Fibroblast of lung (primary cell): ENCODE data around the gene SCYGR1.

Experiments used
- EZH2 ChIP-seq: IDR thresholded peaks from 2 replicates; pipeline ENCODE4 v1.5.1; 2012; ENCODE audit warnings: low read length, control low read depth, mild to moderate bottlenecking; ENCODE audit errors: missing control alignments
- TF ChIP-seq, protein P1 (sequence below), 2 donors: IDR thresholded peaks in 1 of 2; conservative IDR thresholded peaks in 1 of 2; 1 replicate in 1 of 2; 2 replicates in 1 of 2; pipeline ENCODE4 v1.5.1; 2011 to 2012; ENCODE audit warnings: low read length in 2 of 2, control low read depth in 1 of 2, inconsistent platforms in 1 of 2, low read depth in 1 of 2, mild to moderate bottlenecking in 1 of 2

DNA sequence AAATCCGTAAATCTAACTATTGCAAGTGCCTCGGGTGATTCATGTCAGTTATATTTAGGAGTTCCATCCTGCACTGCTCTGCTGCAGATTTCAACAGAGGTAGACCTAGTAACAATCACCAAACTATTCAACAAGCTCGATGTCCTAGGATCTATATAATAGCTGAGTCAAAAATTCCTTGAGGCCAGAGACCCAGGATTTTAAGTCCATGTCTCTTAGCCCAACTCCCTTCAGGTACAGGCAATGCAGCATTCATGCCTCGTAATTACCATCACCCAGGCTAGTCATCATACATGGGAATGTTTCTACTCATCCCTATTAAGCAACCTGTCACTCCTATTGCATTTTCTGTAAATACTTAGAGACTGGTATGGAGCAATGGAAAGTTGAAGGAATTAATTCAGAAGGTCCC lies 9.4 kb downstream of the SCYGR1 start:
- TF ChIP-seq, protein P1, sequence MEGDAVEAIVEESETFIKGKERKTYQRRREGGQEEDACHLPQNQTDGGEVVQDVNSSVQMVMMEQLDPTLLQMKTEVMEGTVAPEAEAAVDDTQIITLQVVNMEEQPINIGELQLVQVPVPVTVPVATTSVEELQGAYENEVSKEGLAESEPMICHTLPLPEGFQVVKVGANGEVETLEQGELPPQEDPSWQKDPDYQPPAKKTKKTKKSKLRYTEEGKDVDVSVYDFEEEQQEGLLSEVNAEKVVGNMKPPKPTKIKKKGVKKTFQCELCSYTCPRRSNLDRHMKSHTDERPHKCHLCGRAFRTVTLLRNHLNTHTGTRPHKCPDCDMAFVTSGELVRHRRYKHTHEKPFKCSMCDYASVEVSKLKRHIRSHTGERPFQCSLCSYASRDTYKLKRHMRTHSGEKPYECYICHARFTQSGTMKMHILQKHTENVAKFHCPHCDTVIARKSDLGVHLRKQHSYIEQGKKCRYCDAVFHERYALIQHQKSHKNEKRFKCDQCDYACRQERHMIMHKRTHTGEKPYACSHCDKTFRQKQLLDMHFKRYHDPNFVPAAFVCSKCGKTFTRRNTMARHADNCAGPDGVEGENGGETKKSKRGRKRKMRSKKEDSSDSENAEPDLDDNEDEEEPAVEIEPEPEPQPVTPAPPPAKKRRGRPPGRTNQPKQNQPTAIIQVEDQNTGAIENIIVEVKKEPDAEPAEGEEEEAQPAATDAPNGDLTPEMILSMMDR (conservative IDR thresholded peaks at IDR 0.05 in 1 of 2, IDR thresholded peaks at IDR 0.05 in 1 of 2; ENCODE audit: low read depth in 1 of 2, low read length in 2 of 2) = no peak
- no peak for TF ChIP-seq EZH2
